Measurements from ENCODE around the gene IGIP. TPM values are rescaled to one million over a fixed set of nuclear protein-coding genes. Genes with fewer than 3 reads are reported as not detected.

Gene IGIP
- total RNA-seq, 1 donor from 2014 or later, result 1.6 TPM

GRCh38 chr5:140134277-140134935 lies 8.7 kb downstream of the IGIP start:
- Histone ChIP-seq H3K4me2 (no peak overlapping the region), H3K9me3 (ENCODE audit: low read depth) (no peaks in the 10 kb centered on the region), H3K36me3 (no peaks in the 10 kb centered on the region), H4K20me1 (ENCODE audit: low read depth) (no peaks in the 10 kb centered on the region), H3F3A (ENCODE audit: low read depth) (no peaks in the 10 kb centered on the region), H3K4me1 (peaks cover 4% of the 10 kb centered on the region), H3K4me3 (no peak overlapping the region), H3K79me2 (ENCODE audit: low read depth) (no peaks in the 10 kb centered on the region), H2AFZ (replicated peaks) (no peak overlapping the region), H3K9ac (no peak overlapping the region), H3K27me3 (peaks cover 4% of the 10 kb centered on the region), H3K27ac (no peak overlapping the region)
- Mint-ChIP-seq H3K27me3 (ENCODE audit: insufficient read depth, low read depth) (peaks cover 2% of the 10 kb centered on the region), H3K9me3 (no peaks in the 10 kb centered on the region), H3K27ac (no peak overlapping the region), H3K36me3 (no peaks in the 10 kb centered on the region), H3K4me1 (peaks cover 3% of the 10 kb centered on the region), H3K4me3 (no peak overlapping the region)
- DNase-seq (ENCODE audit: low spot score), result no peak
- TF ChIP-seq CTCF (IDR thresholded peaks at IDR 0.05) (no peak), EZH2phosphoT487 (IDR thresholded peaks at IDR 0.05) (no peak), EZH2 (IDR thresholded peaks at IDR 0.05) (no peak)

GRCh38 chr5:140135127-140135526 lies 9.4 kb downstream of the IGIP start:
- H3K27me3 ChIP-seq, result peaks cover 4% of the 10 kb centered on the region
- no peaks in the 10 kb centered on the region for H3K9me3 ChIP-seq (ENCODE audit: low read depth)
- no peak overlapping the region for H3K4me2 ChIP-seq
- no peak overlapping the region for H3K4me3 ChIP-seq
- Mint-ChIP-seq H3K27ac (no peak overlapping the region), H3K9me3 (no peaks in the 10 kb centered on the region), H3K27me3 (ENCODE audit: insufficient read depth, low read depth) (peaks cover 2% of the 10 kb centered on the region), H3K4me3 (no peak overlapping the region), H3K36me3 (no peaks in the 10 kb centered on the region), H3K4me1 (peaks cover 3% of the 10 kb centered on the region)
- no peaks in the 10 kb centered on the region for H3K79me2 ChIP-seq (ENCODE audit: low read depth)
- H3K4me1 ChIP-seq, result peaks cover 4% of the 10 kb centered on the region
- H2AFZ ChIP-seq (replicated peaks), result no peak overlapping the region
- no peak overlapping the region for H3K27ac ChIP-seq
- H4K20me1 ChIP-seq (ENCODE audit: low read depth), result no peaks in the 10 kb centered on the region
- DNase-seq (ENCODE audit: low spot score), result no peak
- H3F3A ChIP-seq (ENCODE audit: low read depth), result no peaks in the 10 kb centered on the region
- H3K9ac ChIP-seq, result no peak overlapping the region
- TF ChIP-seq CTCF (IDR thresholded peaks at IDR 0.05) (no peak), EZH2 (IDR thresholded peaks at IDR 0.05) (no peak)
- no peaks in the 10 kb centered on the region for H3K36me3 ChIP-seq

- H4K20me1 ChIP-seq (ENCODE audit: low read depth), result no peaks in the 10 kb centered on the region
- peaks cover 4% of the 10 kb centered on the region for H3K4me1 ChIP-seq
- H3K9ac ChIP-seq, result no peak overlapping the region
- no peak overlapping the region for H2AFZ ChIP-seq (replicated peaks)
- H3K27me3 ChIP-seq, result peaks cover 4% of the 10 kb centered on the region
- no peak overlapping the region for H3K27ac ChIP-seq
- H3K4me2 ChIP-seq, result no peak overlapping the region
- Mint-ChIP-seq H3K27me3 (ENCODE audit: insufficient read depth, low read depth) (peaks cover 7% of the 10 kb centered on the region), H3K9me3 (no peaks in the 10 kb centered on the region), H3K4me3 (no peak overlapping the region), H3K36me3 (no peaks in the 10 kb centered on the region), H3K4me1 (peaks cover 3% of the 10 kb centered on the region), H3K27ac (no peak overlapping the region)
- TF ChIP-seq CTCF (IDR thresholded peaks at IDR 0.05) (no peak), EZH2phosphoT487 (IDR thresholded peaks at IDR 0.05) (no peak), EZH2 (IDR thresholded peaks at IDR 0.05) (no peak)
- H3K9me3 ChIP-seq (ENCODE audit: low read depth), result no peaks in the 10 kb centered on the region
- H3K4me3 ChIP-seq, result no peak overlapping the region
- no peaks in the 10 kb centered on the region for H3K79me2 ChIP-seq (ENCODE audit: low read depth)
- no peaks in the 10 kb centered on the region for H3K36me3 ChIP-seq
- no peak for DNase-seq (ENCODE audit: low spot score)
- H3F3A ChIP-seq (ENCODE audit: low read depth), result no peaks in the 10 kb centered on the region
Observed at GRCh38 chr5:140136624-140137023, 10.9 kb downstream of the IGIP start.

Measured in neural progenitor cell (in vitro differentiated cells).